Measurements from ENCODE around the gene ABCC12.

ABCC12 gene

DNA sequence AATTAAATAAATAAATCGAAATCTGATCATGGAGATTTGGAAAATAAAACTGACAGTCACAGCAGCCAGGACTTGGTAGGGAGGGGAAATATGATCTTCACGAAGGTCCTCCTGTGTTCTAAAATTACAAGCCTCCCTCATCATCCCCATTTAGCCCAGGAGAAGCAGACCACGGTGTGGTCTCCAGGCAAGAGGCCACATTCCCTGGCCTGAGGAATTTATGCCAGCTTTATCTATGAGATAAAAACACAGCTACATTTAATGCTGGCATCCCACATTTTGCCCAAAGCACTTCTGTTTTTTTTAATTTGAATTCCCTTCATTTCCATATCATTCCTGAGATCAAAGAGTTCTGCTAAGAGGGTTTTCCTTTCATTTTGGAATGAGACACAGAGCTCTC, 43.2 kb downstream of the ABCC12 start:
- POLR2A ChIA-PET (ENCODE audit: low non-redundant PET): no interaction called here
- TF ChIP-seq, protein P1, sequence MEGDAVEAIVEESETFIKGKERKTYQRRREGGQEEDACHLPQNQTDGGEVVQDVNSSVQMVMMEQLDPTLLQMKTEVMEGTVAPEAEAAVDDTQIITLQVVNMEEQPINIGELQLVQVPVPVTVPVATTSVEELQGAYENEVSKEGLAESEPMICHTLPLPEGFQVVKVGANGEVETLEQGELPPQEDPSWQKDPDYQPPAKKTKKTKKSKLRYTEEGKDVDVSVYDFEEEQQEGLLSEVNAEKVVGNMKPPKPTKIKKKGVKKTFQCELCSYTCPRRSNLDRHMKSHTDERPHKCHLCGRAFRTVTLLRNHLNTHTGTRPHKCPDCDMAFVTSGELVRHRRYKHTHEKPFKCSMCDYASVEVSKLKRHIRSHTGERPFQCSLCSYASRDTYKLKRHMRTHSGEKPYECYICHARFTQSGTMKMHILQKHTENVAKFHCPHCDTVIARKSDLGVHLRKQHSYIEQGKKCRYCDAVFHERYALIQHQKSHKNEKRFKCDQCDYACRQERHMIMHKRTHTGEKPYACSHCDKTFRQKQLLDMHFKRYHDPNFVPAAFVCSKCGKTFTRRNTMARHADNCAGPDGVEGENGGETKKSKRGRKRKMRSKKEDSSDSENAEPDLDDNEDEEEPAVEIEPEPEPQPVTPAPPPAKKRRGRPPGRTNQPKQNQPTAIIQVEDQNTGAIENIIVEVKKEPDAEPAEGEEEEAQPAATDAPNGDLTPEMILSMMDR (conservative IDR thresholded peaks at IDR 0.05; ENCODE audit: low read depth): no peak
- no peak overlapping the region for H3K27ac ChIP-seq
- no peak for DNase-seq (ENCODE audit: low spot score)
- CTCF ChIA-PET: interaction anchor here (0.6 to 1.2 kb wide), 5 partner anchors 135 to 1031 kb away, joined by 3 to 5 read pairs (median 3); no protein-coding TSS in a partner anchor

DNA sequence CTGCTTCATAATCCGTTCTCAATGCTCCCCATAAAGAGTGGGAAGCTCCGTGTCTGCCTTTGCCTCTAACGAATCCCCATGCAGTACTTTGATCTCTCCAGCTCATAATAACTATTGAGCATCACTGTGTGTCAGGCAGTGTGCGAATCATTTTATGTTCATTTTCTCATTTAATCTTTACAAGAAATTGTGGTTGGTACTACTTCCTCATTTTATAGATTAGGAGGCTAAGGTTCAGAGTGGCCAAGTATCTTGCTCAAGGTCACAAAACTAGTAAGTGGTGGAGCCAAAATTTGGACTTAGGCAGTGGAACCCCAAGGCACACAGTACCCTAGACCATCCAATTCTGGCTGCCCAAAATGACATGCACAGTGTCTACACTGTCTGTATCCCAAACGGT, 44.8 kb downstream of the ABCC12 start:
- no peak for DNase-seq (ENCODE audit: low spot score)
- ChIA-PET POLR2A (ENCODE audit: low non-redundant PET) (no interaction called here), CTCF (interaction anchor here (0.6 kb wide), 1 partner anchor 1349 kb away, joined by 4 read pairs; no protein-coding TSS in a partner anchor)
- H3K27ac ChIP-seq: no peak overlapping the region
- TF ChIP-seq, protein P1 (conservative IDR thresholded peaks at IDR 0.05; ENCODE audit: low read depth): no peak

DNA sequence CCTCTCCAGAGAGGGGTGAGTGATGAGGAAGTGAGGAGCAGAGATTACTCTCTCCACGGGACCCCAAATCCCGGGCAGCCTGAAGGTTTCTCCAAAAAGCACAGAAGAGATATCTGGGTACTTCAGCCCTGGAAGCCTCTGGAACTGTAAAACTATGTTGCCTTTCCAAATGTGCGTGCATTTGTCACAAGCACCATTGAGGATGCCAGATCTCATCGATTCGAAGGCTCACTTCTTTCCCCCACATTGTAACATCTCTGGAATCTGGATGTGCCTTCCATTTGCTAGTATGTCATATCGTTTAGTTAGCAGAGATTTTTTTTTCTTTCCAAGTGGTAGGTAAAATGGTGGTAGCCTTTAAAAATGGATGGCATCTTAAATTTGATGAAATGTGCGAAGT, 45.8 kb downstream of the ABCC12 start:
- H3K27ac ChIP-seq: no peak overlapping the region
- POLR2A ChIA-PET (ENCODE audit: low non-redundant PET): no interaction called here
- TF ChIP-seq, protein P1 (conservative IDR thresholded peaks at IDR 0.05; ENCODE audit: low read depth): no peak
- no peak for DNase-seq (ENCODE audit: low spot score)
- CTCF ChIA-PET: interaction anchor here (0.5 kb wide), 1 partner anchor 680 kb away, joined by 3 read pairs; no protein-coding TSS in a partner anchor

DNA sequence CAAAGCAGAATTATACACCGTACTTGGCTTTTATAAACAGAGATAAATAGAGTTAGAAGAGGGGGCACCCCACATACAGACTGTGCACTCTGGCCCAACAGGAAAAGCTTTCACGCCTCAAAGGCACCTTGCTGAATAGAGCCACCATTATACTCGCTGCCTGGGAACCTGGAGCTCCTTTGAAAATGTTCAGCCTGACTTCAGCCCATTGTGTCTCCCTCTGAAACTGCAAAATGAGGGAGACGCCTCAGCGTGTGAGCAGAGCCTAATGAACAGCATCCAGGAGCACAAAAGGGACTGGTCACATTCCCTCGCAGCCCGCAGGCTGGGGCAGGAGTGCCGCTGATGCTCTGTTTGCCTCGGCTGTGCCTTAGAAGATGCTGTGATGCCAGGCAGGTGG, 46.3 kb downstream of the ABCC12 start:
- TF ChIP-seq, protein P1 (conservative IDR thresholded peaks at IDR 0.05; ENCODE audit: low read depth): no peak
- no peak for DNase-seq (ENCODE audit: low spot score)
- ChIA-PET CTCF (interaction anchor here (0.5 kb wide), 1 partner anchor 679 kb away, joined by 3 read pairs; no protein-coding TSS in a partner anchor), POLR2A (ENCODE audit: low non-redundant PET) (no interaction called here)
- H3K27ac ChIP-seq: no peak overlapping the region

DNA sequence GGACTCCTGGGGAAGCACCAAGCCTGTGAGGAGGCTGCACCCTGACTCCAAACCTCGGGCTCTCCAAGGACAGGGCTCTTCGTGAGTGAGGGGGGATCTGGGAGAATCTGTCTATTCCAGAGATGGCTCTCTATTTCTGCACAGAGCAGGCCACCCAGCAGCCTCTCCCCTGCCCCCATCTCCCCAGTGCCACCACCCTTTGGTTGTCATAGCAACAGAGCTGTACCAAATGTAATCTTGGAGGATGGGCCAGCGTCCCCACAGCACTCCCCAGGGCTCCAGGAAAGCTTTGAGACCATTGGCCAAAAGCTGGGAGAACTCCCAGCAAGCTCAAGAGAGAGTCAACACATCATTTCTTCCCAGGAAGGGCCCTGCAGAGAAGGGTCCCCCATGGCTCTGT, 49.3 kb downstream of the ABCC12 start:
- ChIA-PET POLR2A (ENCODE audit: low non-redundant PET) (no interaction called here), CTCF (no interaction called here)
- TF ChIP-seq, protein P1 (conservative IDR thresholded peaks at IDR 0.05; ENCODE audit: low read depth): no peak
- DNase-seq (ENCODE audit: low spot score): no peak
- H3K27ac ChIP-seq: no peak overlapping the region
